K562 (cell line): ENCODE data around the gene NEU1. TPM values are rescaled to one million over a fixed set of nuclear protein-coding genes. Genes with fewer than 3 reads are reported as not detected.

Experiments used
- CHD7 ChIP-seq: fragments of 200-600 bp; sonication (generic); IDR thresholded peaks from one replicate; pipeline ENCODE4 v1.6.1; 2012; ENCODE audit warnings: mild to moderate bottlenecking, low read depth, low read length, inconsistent platforms
- FIP1L1 ChIP-seq: fragments of 200-400 bp; formaldehyde crosslinking; IDR thresholded peaks from 2 replicates; pipeline ENCODE4 v1.6.1; 2018; ENCODE audit warnings: mild to moderate bottlenecking, low read depth, low read length; ENCODE audit not compliant: poor library complexity, severe bottlenecking
- FOSL1 ChIP-seq: fragments of 200-800 bp; sonication (Bioruptor generic); conservative IDR thresholded peaks from 2 replicates; pipeline ENCODE4 v1.6.1; 2016; ENCODE audit warnings: missing genetic modification characterization, missing compliant biosample characterization
- FOXJ2 ChIP-seq: fragments of 200-800 bp; sonication (Bioruptor generic); IDR thresholded peaks from 2 replicates; pipeline ENCODE4 v1.6.1; 2016; ENCODE audit warnings: missing genetic modification characterization, missing compliant biosample characterization
- JUNB ChIP-seq: fragments of 450-650 bp; formaldehyde crosslinking; conservative IDR thresholded peaks from 2 replicates; pipeline ENCODE4 v1.4.0; 2020; ENCODE audit warnings: mild to moderate bottlenecking
- KDM2B ChIP-seq: fragments of 250-450 bp; sonication (Bioruptor Pico); IDR thresholded peaks from 2 replicates; pipeline ENCODE4 v1.8.0; 2021; ENCODE audit warnings: mild to moderate bottlenecking, moderate library complexity
- SMARCA4 ChIP-seq: fragments of 450-650 bp; IDR thresholded peaks from 2 replicates; pipeline ENCODE4 v1.6.1; 2016
- SMARCE1 ChIP-seq: fragments of 450-650 bp; IDR thresholded peaks from 2 replicates; pipeline ENCODE4 v1.7.1; 2016; ENCODE audit warnings: mild to moderate bottlenecking
- ZBTB26 ChIP-seq: fragments of 450-650 bp; formaldehyde crosslinking; IDR thresholded peaks from 2 replicates; pipeline ENCODE4 v1.4.0; 2022; ENCODE audit warnings: missing genetic modification characterization
- polyA plus RNA-seq, 8 experiments: library from polyadenylated mRNA; depleted of rRNA in 4 of 8; stranded (reverse) in 5 of 8; unstranded in 3 of 8; fragments of >200 nt; fragmentation: Nextera tagmentation in 2 of 8; fragmentation: Illumina TruSeq in 1 of 8; extraction: Ambion mirVana in 2 of 8; extraction: Trizol in 1 of 8; gene quantifications; 2 replicates each; pipeline versions ENCODE4 v1.2.1 to v1.2.3, GENCODE V29; 2011 to 2014; ENCODE audit warnings: inconsistent platforms in 1 of 8, missing spikeins in 1 of 8
- total RNA-seq, 7 experiments: library from RNA; depleted of rRNA in 6 of 7; stranded (reverse); fragments of >200 nt in 6 of 7; fragmentation: Illumina TruSeq in 2 of 7; extraction: Trizol in 2 of 7; gene quantifications; 2 replicates each; pipeline versions ENCODE4 v1.2.1 to v1.2.3, GENCODE V29; 2011 to 2021; ENCODE audit warnings: low replicate concordance in 1 of 7
- TF ChIP-seq, protein P1 (sequence below): fragments of 450-650 bp; IDR thresholded peaks from 2 replicates; pipeline ENCODE4 v1.6.1; 2016; ENCODE audit warnings: antibody characterized with exemption

NEU1 gene
- total and polyA plus RNA-seq, 9 of the 15 experiments (the other 6 are each of a cell fraction or from before 2014, with no cell fraction given), result 14.8 to 67.8 (median 51.0) TPM

- TF ChIP-seq CHD7 (no peak), JUNB (CRISPR knock-in tag) (no peak), FOXJ2 (tag) (no peak), SMARCA4 (no peak), FOSL1 (peak; percentile 29; the same call in 1 of the 2 replicates), ZBTB26 (CRISPR knock-in tag) (no peak), FIP1L1 (no peak), SMARCE1 (peak; percentile 24; the same call in 1 of the 2 replicates), KDM2B (CRISPR knock-in tag) (no peak)
- TF ChIP-seq, protein P1, sequence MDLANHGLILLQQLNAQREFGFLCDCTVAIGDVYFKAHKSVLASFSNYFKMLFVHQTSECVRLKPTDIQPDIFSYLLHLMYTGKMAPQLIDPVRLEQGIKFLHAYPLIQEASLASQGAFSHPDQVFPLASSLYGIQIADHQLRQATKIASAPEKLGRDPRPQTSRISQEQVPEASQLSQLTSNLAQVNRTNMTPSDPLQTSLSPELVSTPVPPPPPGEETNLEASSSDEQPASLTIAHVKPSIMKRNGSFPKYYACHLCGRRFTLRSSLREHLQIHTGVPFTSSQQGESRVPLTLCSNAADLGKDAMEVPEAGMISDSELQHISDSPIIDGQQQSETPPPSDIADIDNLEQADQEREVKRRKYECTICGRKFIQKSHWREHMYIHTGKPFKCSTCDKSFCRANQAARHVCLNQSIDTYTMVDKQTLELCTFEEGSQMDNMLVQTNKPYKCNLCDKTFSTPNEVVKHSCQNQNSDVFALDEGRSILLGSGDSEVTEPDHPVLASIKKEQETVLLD, result no peak
These were observed 15.2 kb downstream of the NEU1 start (continued) for GRCh38 chr6:31847276-31847978.
